ENCODE data around the gene LLGL1. TPM values are rescaled to one million over a fixed set of nuclear protein-coding genes. Genes with fewer than 3 reads are reported as not detected.

The LLGL1 gene
- total RNA-seq, 1 donor from 2014 or later, result 61.2 TPM

DNA sequence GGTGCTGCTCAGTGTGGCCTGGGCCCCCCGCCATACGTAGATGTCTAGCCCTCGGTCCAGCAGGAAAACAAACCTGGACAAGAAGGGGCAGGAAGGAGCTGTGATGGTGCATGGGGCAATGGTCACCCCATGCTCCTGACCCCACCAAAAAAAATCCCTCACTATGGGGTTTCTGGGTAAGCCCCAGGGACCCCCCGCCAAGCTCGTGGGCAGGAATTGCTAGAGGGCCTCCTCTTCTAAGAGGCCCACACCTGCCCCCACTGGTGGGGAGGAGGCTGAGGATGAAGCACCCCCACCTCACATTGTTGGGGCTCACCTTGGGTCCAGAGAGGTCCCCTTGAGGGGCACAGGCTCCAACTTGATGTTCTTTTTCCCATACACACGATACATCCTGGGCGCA lies 23.4 kb downstream of the LLGL1 start:
- TF ChIP-seq, protein P1, sequence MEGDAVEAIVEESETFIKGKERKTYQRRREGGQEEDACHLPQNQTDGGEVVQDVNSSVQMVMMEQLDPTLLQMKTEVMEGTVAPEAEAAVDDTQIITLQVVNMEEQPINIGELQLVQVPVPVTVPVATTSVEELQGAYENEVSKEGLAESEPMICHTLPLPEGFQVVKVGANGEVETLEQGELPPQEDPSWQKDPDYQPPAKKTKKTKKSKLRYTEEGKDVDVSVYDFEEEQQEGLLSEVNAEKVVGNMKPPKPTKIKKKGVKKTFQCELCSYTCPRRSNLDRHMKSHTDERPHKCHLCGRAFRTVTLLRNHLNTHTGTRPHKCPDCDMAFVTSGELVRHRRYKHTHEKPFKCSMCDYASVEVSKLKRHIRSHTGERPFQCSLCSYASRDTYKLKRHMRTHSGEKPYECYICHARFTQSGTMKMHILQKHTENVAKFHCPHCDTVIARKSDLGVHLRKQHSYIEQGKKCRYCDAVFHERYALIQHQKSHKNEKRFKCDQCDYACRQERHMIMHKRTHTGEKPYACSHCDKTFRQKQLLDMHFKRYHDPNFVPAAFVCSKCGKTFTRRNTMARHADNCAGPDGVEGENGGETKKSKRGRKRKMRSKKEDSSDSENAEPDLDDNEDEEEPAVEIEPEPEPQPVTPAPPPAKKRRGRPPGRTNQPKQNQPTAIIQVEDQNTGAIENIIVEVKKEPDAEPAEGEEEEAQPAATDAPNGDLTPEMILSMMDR (conservative IDR thresholded peaks at IDR 0.05), result no peak
- no peak for DNase-seq (ENCODE audit: extremely low spot score, unreplicated experiment)
- H3K4me1 Mint-ChIP-seq (ENCODE audit: unreplicated experiment), result peaks cover 15% of the 10 kb centered on the region
- H3K9me3 Mint-ChIP-seq, result no peaks in the 10 kb centered on the region
- no peaks in the 10 kb centered on the region for H3K27me3 Mint-ChIP-seq
- peaks cover 12% of the 10 kb centered on the region for H3K36me3 Mint-ChIP-seq
- peak overlapping the region; percentile 89 for H3K27ac Mint-ChIP-seq
- no peak overlapping the region for H3K4me3 Mint-ChIP-seq

DNA sequence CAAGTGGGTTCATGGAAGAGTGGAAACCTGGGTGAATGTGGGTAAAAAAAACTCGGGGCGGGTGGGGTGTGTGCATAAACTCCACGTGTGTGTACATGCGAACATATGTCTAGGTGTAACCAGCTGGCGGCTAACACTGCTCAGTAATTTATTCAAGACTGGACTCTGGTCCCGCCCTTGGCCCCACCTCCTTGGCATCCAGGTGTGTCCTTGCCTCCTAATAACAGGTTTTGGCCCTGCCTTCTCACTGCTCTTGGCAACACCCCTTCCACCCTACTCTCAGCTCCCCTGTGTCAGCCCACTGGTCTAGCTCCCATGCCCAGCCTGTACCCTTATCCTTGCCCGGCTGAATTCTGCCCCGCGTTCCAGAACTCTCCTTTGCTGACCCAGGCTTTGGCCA lies 24.8 kb downstream of the LLGL1 start:
- TF ChIP-seq, protein P1 (conservative IDR thresholded peaks at IDR 0.05), result no peak
- no peaks in the 10 kb centered on the region for H3K27me3 Mint-ChIP-seq
- H3K9me3 Mint-ChIP-seq, result no peaks in the 10 kb centered on the region
- DNase-seq (ENCODE audit: extremely low spot score, unreplicated experiment), result no peak
- peaks cover 12% of the 10 kb centered on the region for H3K36me3 Mint-ChIP-seq
- peak overlapping the region; percentile 62 for H3K27ac Mint-ChIP-seq
- H3K4me1 Mint-ChIP-seq (ENCODE audit: unreplicated experiment), result peaks cover 15% of the 10 kb centered on the region
- no peak overlapping the region for H3K4me3 Mint-ChIP-seq

DNA sequence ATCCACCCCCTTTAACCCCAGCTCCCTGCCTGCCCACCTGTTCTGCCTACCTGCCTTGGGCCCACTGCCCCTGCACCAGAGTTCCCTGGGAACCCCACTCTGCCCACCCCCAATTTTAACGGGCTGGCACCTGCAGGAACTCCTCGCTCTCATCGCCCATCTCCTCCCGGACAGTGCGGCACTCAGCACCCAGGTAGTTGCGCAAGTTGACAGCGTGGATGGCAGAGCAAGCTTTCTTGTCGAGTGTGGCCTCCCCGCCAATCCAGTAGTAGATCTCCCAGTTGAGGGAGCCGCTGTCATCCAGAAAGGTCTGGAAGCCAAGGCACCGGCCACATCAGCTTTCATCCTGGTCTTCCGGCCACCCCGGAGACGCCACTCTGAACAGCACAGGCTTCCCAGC lies 25.3 kb downstream of the LLGL1 start:
- Mint-ChIP-seq H3K36me3 (peaks cover 12% of the 10 kb centered on the region), H3K4me1 (ENCODE audit: unreplicated experiment) (peaks cover 15% of the 10 kb centered on the region), H3K4me3 (no peak overlapping the region), H3K27me3 (no peaks in the 10 kb centered on the region), H3K9me3 (no peaks in the 10 kb centered on the region), H3K27ac (peak overlapping the region; percentile 62)
- no peak for DNase-seq (ENCODE audit: extremely low spot score, unreplicated experiment)
- TF ChIP-seq, protein P1 (conservative IDR thresholded peaks at IDR 0.05), result no peak

DNA sequence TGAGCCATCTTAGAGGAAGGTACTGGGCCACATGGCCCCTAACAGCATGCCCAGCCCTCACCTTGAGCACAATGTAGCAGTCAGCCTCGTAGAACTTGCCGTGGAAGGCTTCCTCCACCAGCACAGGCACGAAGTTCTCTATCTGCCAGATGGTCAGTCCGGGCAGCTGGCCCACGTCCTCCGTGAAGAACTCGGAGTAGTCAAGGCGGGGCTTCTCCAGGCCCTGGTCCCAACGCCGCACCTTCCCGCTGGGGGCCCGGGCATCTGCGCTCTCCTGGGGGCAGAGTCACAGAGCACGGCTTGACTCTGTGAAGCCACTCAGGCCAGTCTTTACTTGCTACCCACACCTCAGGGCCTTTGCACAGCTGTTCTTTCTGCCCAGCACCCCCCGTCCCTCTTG lies 25.8 kb downstream of the LLGL1 start:
- Mint-ChIP-seq H3K36me3 (peaks cover 12% of the 10 kb centered on the region), H3K27me3 (no peaks in the 10 kb centered on the region), H3K9me3 (no peaks in the 10 kb centered on the region), H3K4me3 (no peak overlapping the region), H3K4me1 (ENCODE audit: unreplicated experiment) (peaks cover 15% of the 10 kb centered on the region), H3K27ac (no peak overlapping the region)
- TF ChIP-seq, protein P1 (conservative IDR thresholded peaks at IDR 0.05), result no peak
- no peak for DNase-seq (ENCODE audit: extremely low spot score, unreplicated experiment)

DNA sequence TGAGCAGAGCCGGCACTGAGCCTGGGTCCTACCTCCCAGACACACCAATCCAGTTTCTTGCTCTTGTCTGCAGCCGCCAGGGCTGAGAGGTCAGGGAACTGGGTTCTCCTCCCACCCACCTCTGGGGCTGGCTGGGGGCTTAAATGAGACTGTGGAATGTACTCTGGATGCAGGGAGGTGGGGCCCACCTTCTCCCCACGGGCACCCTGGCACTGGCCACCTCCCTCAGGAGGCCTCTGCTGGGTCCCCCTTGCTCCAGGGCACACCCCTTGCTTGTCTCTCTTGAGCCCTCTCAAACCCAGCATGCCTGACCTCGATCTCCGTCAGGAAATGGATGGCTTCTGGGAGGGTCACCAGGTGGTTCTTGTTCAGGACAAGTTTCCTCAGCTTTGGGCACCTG lies 26.7 kb downstream of the LLGL1 start:
- H3K36me3 Mint-ChIP-seq, result peaks cover 10% of the 10 kb centered on the region
- H3K4me1 Mint-ChIP-seq (ENCODE audit: unreplicated experiment), result peaks cover 13% of the 10 kb centered on the region
- DNase-seq (ENCODE audit: extremely low spot score, unreplicated experiment), result no peak
- H3K9me3 Mint-ChIP-seq, result no peaks in the 10 kb centered on the region
- H3K4me3 Mint-ChIP-seq, result no peak overlapping the region
- no peaks in the 10 kb centered on the region for H3K27me3 Mint-ChIP-seq
- TF ChIP-seq, protein P1 (conservative IDR thresholded peaks at IDR 0.05), result no peak
- no peak overlapping the region for H3K27ac Mint-ChIP-seq

Data from type B pancreatic cell (in vitro differentiated cells).